ENCODE measurements around the gene SLC6A20.

SLC6A20 gene

GRCh38 chr3:45795882-45796765 is at the start of gene SLC6A20:
Gene SLC6A20 (minus strand): TSS chr3:45796536. CDS start chr3:45796419, 117 bp downstream.
- peaks cover 82% of the 10 kb centered on the region for H3K27me3 Mint-ChIP-seq (ENCODE audit: low read depth)
- DNase-seq (ENCODE audit: low spot score): no peak
- peaks cover 8% of the 10 kb centered on the region for H3K4me1 Mint-ChIP-seq (ENCODE audit: low read depth)
- H3K36me3 Mint-ChIP-seq (ENCODE audit: low read depth): no peaks in the 10 kb centered on the region
- no peak within 1 kb of the TSS for H3K27ac Mint-ChIP-seq
- peak within 1 kb of the TSS; percentile 75 for H3K4me3 Mint-ChIP-seq
- no peaks in the 10 kb centered on the region for H3K9me3 Mint-ChIP-seq

GRCh38 chr3:45844616-45845015 is 48.3 kb upstream of the SLC6A20 start:
- no peak overlapping the region for H3K4me3 Mint-ChIP-seq
- peaks cover 68% of the 10 kb centered on the region for H3K27me3 Mint-ChIP-seq (ENCODE audit: low read depth)
- peaks cover 27% of the 10 kb centered on the region for H3K4me1 Mint-ChIP-seq (ENCODE audit: low read depth)
- peaks cover 4% of the 10 kb centered on the region for H3K9me3 Mint-ChIP-seq
- H3K36me3 Mint-ChIP-seq (ENCODE audit: low read depth): no peaks in the 10 kb centered on the region
- DNase-seq (ENCODE audit: low spot score): no peak
- H3K27ac Mint-ChIP-seq: no peak overlapping the region

GRCh38 chr3:45842851-45843625 is 46.7 kb upstream of the SLC6A20 start:
- H3K9me3 Mint-ChIP-seq: peaks cover 4% of the 10 kb centered on the region
- H3K4me1 Mint-ChIP-seq (ENCODE audit: low read depth): peaks cover 28% of the 10 kb centered on the region
- no peak overlapping the region for H3K27ac Mint-ChIP-seq
- no peaks in the 10 kb centered on the region for H3K36me3 Mint-ChIP-seq (ENCODE audit: low read depth)
- peaks cover 70% of the 10 kb centered on the region for H3K27me3 Mint-ChIP-seq (ENCODE audit: low read depth)
- H3K4me3 Mint-ChIP-seq: peak overlapping the region; percentile 86
- no peak for DNase-seq (ENCODE audit: low spot score)

GRCh38 chr3:45841757-45842491 is 45.6 kb upstream of the SLC6A20 start, which contains the start of gene LZTFL1:
Gene LZTFL1 (minus strand): TSS chr3:45842119. CDS start chr3:45841991, 128 bp downstream.
- Mint-ChIP-seq H3K4me1 (ENCODE audit: low read depth) (peaks cover 28% of the 10 kb centered on the region), H3K9me3 (peaks cover 4% of the 10 kb centered on the region), H3K27ac (peak within 1 kb of the TSS; percentile 73), H3K36me3 (ENCODE audit: low read depth) (no peaks in the 10 kb centered on the region), H3K27me3 (ENCODE audit: low read depth) (peaks cover 68% of the 10 kb centered on the region), H3K4me3 (peak within 1 kb of the TSS; percentile 86)
- peak; percentile 81 for DNase-seq (ENCODE audit: low spot score)

- DNase-seq (ENCODE audit: low spot score): peak; percentile 17
- Mint-ChIP-seq H3K36me3 (ENCODE audit: low read depth) (no peaks in the 10 kb centered on the region), H3K4me1 (ENCODE audit: low read depth) (peaks cover 27% of the 10 kb centered on the region), H3K9me3 (peaks cover 4% of the 10 kb centered on the region), H3K27ac (peak overlapping the region; percentile 53), H3K27me3 (ENCODE audit: low read depth) (peaks cover 67% of the 10 kb centered on the region), H3K4me3 (peak overlapping the region; percentile 86)
These were observed 45.1 kb upstream of the SLC6A20 start for GRCh38 chr3:45841420-45841756.

GRCh38 chr3:45838466-45838865 is 42.1 kb upstream of the SLC6A20 start:
- H3K36me3 Mint-ChIP-seq (ENCODE audit: low read depth): no peaks in the 10 kb centered on the region
- no peak for DNase-seq (ENCODE audit: low spot score)
- peaks cover 13% of the 10 kb centered on the region for H3K4me1 Mint-ChIP-seq (ENCODE audit: low read depth)
- peaks cover 56% of the 10 kb centered on the region for H3K27me3 Mint-ChIP-seq (ENCODE audit: low read depth)
- H3K9me3 Mint-ChIP-seq: peaks cover 4% of the 10 kb centered on the region
- H3K27ac Mint-ChIP-seq: no peak overlapping the region
- H3K4me3 Mint-ChIP-seq: no peak overlapping the region

- no peak overlapping the region for H3K4me3 Mint-ChIP-seq
- DNase-seq (ENCODE audit: low spot score): no peak
- H3K27ac Mint-ChIP-seq: no peak overlapping the region
- H3K36me3 Mint-ChIP-seq (ENCODE audit: low read depth): no peaks in the 10 kb centered on the region
- H3K9me3 Mint-ChIP-seq: no peaks in the 10 kb centered on the region
- H3K27me3 Mint-ChIP-seq (ENCODE audit: low read depth): peaks cover 19% of the 10 kb centered on the region
- H3K4me1 Mint-ChIP-seq (ENCODE audit: low read depth): peaks cover 3% of the 10 kb centered on the region
These were observed 36.4 kb upstream of the SLC6A20 start for GRCh38 chr3:45832699-45833098.

- peaks cover 4% of the 10 kb centered on the region for H3K27me3 Mint-ChIP-seq (ENCODE audit: low read depth)
- H3K9me3 Mint-ChIP-seq: no peaks in the 10 kb centered on the region
- H3K4me3 Mint-ChIP-seq: no peak overlapping the region
- no peak overlapping the region for H3K27ac Mint-ChIP-seq
- no peak for DNase-seq (ENCODE audit: low spot score)
- no peaks in the 10 kb centered on the region for H3K36me3 Mint-ChIP-seq (ENCODE audit: low read depth)
- H3K4me1 Mint-ChIP-seq (ENCODE audit: low read depth): peaks cover 6% of the 10 kb centered on the region
These were observed 33.8 kb upstream of the SLC6A20 start for GRCh38 chr3:45830121-45830520.

- H3K36me3 Mint-ChIP-seq (ENCODE audit: low read depth): no peaks in the 10 kb centered on the region
- H3K27me3 Mint-ChIP-seq (ENCODE audit: low read depth): no peaks in the 10 kb centered on the region
- H3K9me3 Mint-ChIP-seq: no peaks in the 10 kb centered on the region
- H3K4me3 Mint-ChIP-seq: no peak overlapping the region
- no peak for DNase-seq (ENCODE audit: low spot score)
- no peak overlapping the region for H3K27ac Mint-ChIP-seq
- H3K4me1 Mint-ChIP-seq (ENCODE audit: low read depth): peaks cover 6% of the 10 kb centered on the region
These were observed 30.6 kb upstream of the SLC6A20 start for GRCh38 chr3:45826908-45827307.

GRCh38 chr3:45826321-45826720 is 30.0 kb upstream of the SLC6A20 start:
- peaks cover 4% of the 10 kb centered on the region for H3K4me1 Mint-ChIP-seq (ENCODE audit: low read depth)
- no peak for DNase-seq (ENCODE audit: low spot score)
- no peaks in the 10 kb centered on the region for H3K9me3 Mint-ChIP-seq
- no peaks in the 10 kb centered on the region for H3K36me3 Mint-ChIP-seq (ENCODE audit: low read depth)
- H3K4me3 Mint-ChIP-seq: no peak overlapping the region
- no peak overlapping the region for H3K27ac Mint-ChIP-seq
- no peaks in the 10 kb centered on the region for H3K27me3 Mint-ChIP-seq (ENCODE audit: low read depth)

- H3K9me3 Mint-ChIP-seq: peaks cover 5% of the 10 kb centered on the region
- H3K27me3 Mint-ChIP-seq (ENCODE audit: low read depth): peaks cover 3% of the 10 kb centered on the region
- no peak overlapping the region for H3K4me3 Mint-ChIP-seq
- H3K4me1 Mint-ChIP-seq (ENCODE audit: low read depth): no peaks in the 10 kb centered on the region
- no peak for DNase-seq (ENCODE audit: low spot score)
- H3K36me3 Mint-ChIP-seq (ENCODE audit: low read depth): no peaks in the 10 kb centered on the region
- H3K27ac Mint-ChIP-seq: no peak overlapping the region
These were observed 24.8 kb upstream of the SLC6A20 start for GRCh38 chr3:45821127-45821526.

- no peak overlapping the region for H3K4me3 Mint-ChIP-seq
- H3K4me1 Mint-ChIP-seq (ENCODE audit: low read depth): no peaks in the 10 kb centered on the region
- H3K27me3 Mint-ChIP-seq (ENCODE audit: low read depth): peaks cover 11% of the 10 kb centered on the region
- peaks cover 5% of the 10 kb centered on the region for H3K9me3 Mint-ChIP-seq
- no peak overlapping the region for H3K27ac Mint-ChIP-seq
- no peaks in the 10 kb centered on the region for H3K36me3 Mint-ChIP-seq (ENCODE audit: low read depth)
- DNase-seq (ENCODE audit: low spot score): no peak
These were observed 23.2 kb upstream of the SLC6A20 start for GRCh38 chr3:45819543-45819942.

- Mint-ChIP-seq H3K27ac (no peak overlapping the region), H3K9me3 (peaks cover 5% of the 10 kb centered on the region)
These were observed 21.6 kb upstream of the SLC6A20 start for GRCh38 chr3:45817831-45818522.

More at GRCh38 chr3:45817831-45818522, 21.6 kb upstream of the SLC6A20 start:
- DNase-seq (ENCODE audit: low spot score): no peak
- Mint-ChIP-seq H3K27me3 (ENCODE audit: low read depth) (peaks cover 17% of the 10 kb centered on the region), H3K4me3 (no peak overlapping the region), H3K4me1 (ENCODE audit: low read depth) (no peaks in the 10 kb centered on the region), H3K36me3 (ENCODE audit: low read depth) (no peaks in the 10 kb centered on the region)

Measured in T-helper 2 cell treated with Interferon-gamma antibody and Interleukin-4, amounts not matched to agents 5 μg/mL and 100 μg/mL, for 36 hours (primary cell).